A204.1 (cell line): ENCODE results near the gene JADE1.

Source experiments
- FAIRE-seq: peaks from 2 replicates; lab custom pipeline; 2012; peaks lifted over from hg19 to GRCh38; lab: Jason Lieb, UNC

JADE1 gene

GRCh38 chr4:128809477-128810330, at the start of gene JADE1:
TSS of gene JADE1 (plus strand) at chr4:128809700. CDS start at chr4:128831759, 22,059 bp downstream.
- FAIRE-seq: no peak

- no peak for FAIRE-seq
These were observed 42.7 kb upstream of the JADE1 start for GRCh38 chr4:128766781-128767180.

- FAIRE-seq: no peak
These were observed 41.0 kb upstream of the JADE1 start for GRCh38 chr4:128768373-128768996.

GRCh38 chr4:128769011-128769410, 40.5 kb upstream of the JADE1 start:
- FAIRE-seq: no peak

GRCh38 chr4:128770807-128771206, 38.7 kb upstream of the JADE1 start:
- no peak for FAIRE-seq

GRCh38 chr4:128775477-128775876, 34.0 kb upstream of the JADE1 start:
- FAIRE-seq: no peak

- no peak for FAIRE-seq
These were observed 33.6 kb upstream of the JADE1 start for GRCh38 chr4:128775916-128776315.

- FAIRE-seq: no peak
These were observed 32.7 kb upstream of the JADE1 start for GRCh38 chr4:128776794-128777216.

GRCh38 chr4:128780688-128781087, 28.8 kb upstream of the JADE1 start:
- FAIRE-seq: no peak

GRCh38 chr4:128782076-128782715, 27.3 kb upstream of the JADE1 start:
- no peak for FAIRE-seq

GRCh38 chr4:128782875-128783614, 26.5 kb upstream of the JADE1 start:
- FAIRE-seq: no peak

- no peak for FAIRE-seq
These were observed 21.8 kb upstream of the JADE1 start for GRCh38 chr4:128787509-128788311.

GRCh38 chr4:128793859-128794672, 15.4 kb upstream of the JADE1 start:
- no peak for FAIRE-seq

- no peak for FAIRE-seq
These were observed 12.6 kb upstream of the JADE1 start for GRCh38 chr4:128796934-128797333.

GRCh38 chr4:128800284-128800683, 9.2 kb upstream of the JADE1 start:
- FAIRE-seq: no peak

GRCh38 chr4:128800701-128801284, 8.7 kb upstream of the JADE1 start:
- no peak for FAIRE-seq

- no peak for FAIRE-seq
These were observed 6.5 kb upstream of the JADE1 start for GRCh38 chr4:128802680-128803628.

GRCh38 chr4:128803783-128804182, 5.7 kb upstream of the JADE1 start:
- no peak for FAIRE-seq

- FAIRE-seq: no peak
These were observed 901 bp downstream of the JADE1 start for GRCh38 chr4:128810331-128810870.
